Gastrocnemius medialis (tissue), 4 donors: ENCODE measurements around the gene CENPP. TPM values are rescaled to one million over a fixed set of nuclear protein-coding genes. Genes with fewer than 3 reads are reported as not detected.
A peak's percentile ranks its signal among the peaks of the same experiment; 100 is the strongest.

Experiments
- ATAC-seq, 2 donors: fragments of 150-250 bp; one replicate each; pipeline ENCODE4 v1.9.1; 2016
- DNase-seq, 2 donors: peaks; one replicate each; pipeline ENCODE4 v3.0.0-alpha.2; 2019
- H3K27ac ChIP-seq, 4 donors: fragments of 200-600 bp; sonication (generic); 1 replicate in 1 of 4; 2 replicates in 3 of 4; pipeline ENCODE4 v1.5.1; 2016 to 2018; ENCODE audit warnings: mild to moderate bottlenecking in 2 of 4, moderate library complexity in 1 of 4
- H3K27me3 ChIP-seq, 3 donors: fragments of 200-600 bp; sonication (generic) in 2 of 3; 1 replicate in 1 of 3; 2 replicates in 2 of 3; pipeline versions ENCODE4 v1.5.1 to v1.6.0; 2016 to 2019; ENCODE audit warnings: mild to moderate bottlenecking in 1 of 3, moderate library complexity in 1 of 3
- H3K36me3 ChIP-seq, 2 donors: fragments of 200-600 bp; sonication (generic) in 1 of 2; one replicate each; pipeline ENCODE4 v1.5.1; 2017 to 2018
- H3K4me1 ChIP-seq, 2 donors: fragments of 200-600 bp; sonication (generic) in 1 of 2; one replicate each; pipeline ENCODE4 v1.5.1; 2016 to 2017; ENCODE audit warnings: mild to moderate bottlenecking in 2 of 2
- H3K4me3 ChIP-seq, 4 donors: fragments of 200-600 bp; sonication (generic) in 3 of 4; 1 replicate in 1 of 4; 2 replicates in 3 of 4; pipeline ENCODE4 v1.5.1; 2016 to 2019; ENCODE audit warnings: mild to moderate bottlenecking in 2 of 4
- H3K9me3 ChIP-seq, 3 donors: fragments of 200-600 bp; sonication (generic) in 2 of 3; 1 replicate in 1 of 3; 2 replicates in 2 of 3; pipeline ENCODE4 v1.5.1; 2016 to 2019
- POLR2A ChIP-seq, 2 donors: fragments of 450-650 bp; IDR thresholded peaks; one replicate each; pipeline ENCODE4 v1.6.1; 2017; ENCODE audit warnings: antibody characterized with exemption in 2 of 2, mild to moderate bottlenecking in 2 of 2, moderate library complexity in 2 of 2
- in situ Hi-C, 4 donors: fragments of 200-750 bp; cut with MboI; loops; one replicate each; pipeline versions ENCODE4 v1.15.0 to v1.8.0; 2017; ENCODE audit warnings: low sequenced_read_pairs in 4 of 4
- intact Hi-C: fragments of 100-400 bp; cut with DNase I; formaldehyde crosslinking; loops from one replicate; pipeline ENCODE4 v1.15.1; 2023; ENCODE audit warnings: low total_unique reads
- total RNA-seq, 4 donors: library from RNA; depleted of rRNA; stranded (reverse); fragments of >200 nt; gene quantifications; one replicate each; pipeline versions ENCODE4 v1.1.0 to v1.2.3, GENCODE V29; 2016
- TF ChIP-seq, protein P1 (sequence below), 5 experiments: fragments of 450-650 bp in 3 of 5; fragments of 200-600 bp in 2 of 5; sonication (generic) in 2 of 5; IDR thresholded peaks in 4 of 5; conservative IDR thresholded peaks in 1 of 5; 1 replicate in 4 of 5; 2 replicates in 1 of 5; pipeline ENCODE4 v1.5.1; 2016 to 2019; ENCODE audit warnings: antibody characterized with exemption in 5 of 5, mild to moderate bottlenecking in 3 of 5, moderate library complexity in 3 of 5

Gene CENPP
- total RNA-seq, 4 donors from 2014 or later, result 1.8 to 11.5 (median 8.7) TPM

GRCh38 chr9:92603100-92603499 is 277.3 kb downstream of the CENPP start:
- Histone ChIP-seq H3K27me3 (no peaks in the 10 kb centered on the region), H3K4me3 (no peak overlapping the region), H3K9me3 (no peaks in the 10 kb centered on the region), H3K27ac (no peak overlapping the region), H3K36me3 (no peaks in the 10 kb centered on the region), H3K4me1 (peaks cover 7 to 10% of the 10 kb centered on the region in 2 donors)
- DNase-seq (no peak), ATAC-seq (no peak)
- in situ Hi-C loops, result loop anchor here in 1 of 4 donors (25.0 kb wide), 1 partner anchor 91 kb away; no protein-coding TSS in a partner anchor
- intact Hi-C loops, result no loop called here
- TF ChIP-seq, protein P1, sequence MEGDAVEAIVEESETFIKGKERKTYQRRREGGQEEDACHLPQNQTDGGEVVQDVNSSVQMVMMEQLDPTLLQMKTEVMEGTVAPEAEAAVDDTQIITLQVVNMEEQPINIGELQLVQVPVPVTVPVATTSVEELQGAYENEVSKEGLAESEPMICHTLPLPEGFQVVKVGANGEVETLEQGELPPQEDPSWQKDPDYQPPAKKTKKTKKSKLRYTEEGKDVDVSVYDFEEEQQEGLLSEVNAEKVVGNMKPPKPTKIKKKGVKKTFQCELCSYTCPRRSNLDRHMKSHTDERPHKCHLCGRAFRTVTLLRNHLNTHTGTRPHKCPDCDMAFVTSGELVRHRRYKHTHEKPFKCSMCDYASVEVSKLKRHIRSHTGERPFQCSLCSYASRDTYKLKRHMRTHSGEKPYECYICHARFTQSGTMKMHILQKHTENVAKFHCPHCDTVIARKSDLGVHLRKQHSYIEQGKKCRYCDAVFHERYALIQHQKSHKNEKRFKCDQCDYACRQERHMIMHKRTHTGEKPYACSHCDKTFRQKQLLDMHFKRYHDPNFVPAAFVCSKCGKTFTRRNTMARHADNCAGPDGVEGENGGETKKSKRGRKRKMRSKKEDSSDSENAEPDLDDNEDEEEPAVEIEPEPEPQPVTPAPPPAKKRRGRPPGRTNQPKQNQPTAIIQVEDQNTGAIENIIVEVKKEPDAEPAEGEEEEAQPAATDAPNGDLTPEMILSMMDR (IDR thresholded peaks at IDR 0.05 in 4 of 5, conservative IDR thresholded peaks at IDR 0.05 in 1 of 5), result no peak
- TF ChIP-seq POLR2A (IDR thresholded peaks at IDR 0.05), result no peak

GRCh38 chr9:92603990-92604389 is 278.2 kb downstream of the CENPP start:
- Histone ChIP-seq H3K9me3 (no peaks in the 10 kb centered on the region), H3K36me3 (no peaks in the 10 kb centered on the region), H3K4me3 (no peak overlapping the region), H3K27ac (no peak overlapping the region), H3K4me1 (peaks cover 8 to 16% of the 10 kb centered on the region in 2 donors), H3K27me3 (no peaks in the 10 kb centered on the region)
- in situ Hi-C loops (loop anchor here in 1 of 4 donors (25.0 kb wide), 1 partner anchor 92 kb away; no protein-coding TSS in a partner anchor), intact Hi-C loops (no loop called here)
- DNase-seq (no peak), ATAC-seq (no peak)
- TF ChIP-seq POLR2A (IDR thresholded peaks at IDR 0.05), result no peak
- TF ChIP-seq, protein P1 (IDR thresholded peaks at IDR 0.05 in 4 of 5, conservative IDR thresholded peaks at IDR 0.05 in 1 of 5), result no peak

GRCh38 chr9:92605224-92605623 is 279.5 kb downstream of the CENPP start:
- DNase-seq (no peak), ATAC-seq (no peak)
- no peaks in the 10 kb centered on the region for H3K36me3 ChIP-seq
- no peak overlapping the region for H3K27ac ChIP-seq
- peaks cover 7 to 19% of the 10 kb centered on the region in 2 donors for H3K4me1 ChIP-seq
- TF ChIP-seq POLR2A (IDR thresholded peaks at IDR 0.05), result no peak
- TF ChIP-seq, protein P1 (IDR thresholded peaks at IDR 0.05 in 4 of 5, conservative IDR thresholded peaks at IDR 0.05 in 1 of 5), result no peak
- H3K9me3 ChIP-seq, result no peaks in the 10 kb centered on the region
- in situ Hi-C loops (loop anchor here in 1 of 4 donors (25.0 kb wide), 1 partner anchor 93 kb away; no protein-coding TSS in a partner anchor), intact Hi-C loops (no loop called here)
- no peaks in the 10 kb centered on the region for H3K27me3 ChIP-seq
- H3K4me3 ChIP-seq, result no peak overlapping the region

GRCh38 chr9:92607088-92607487 is 281.3 kb downstream of the CENPP start:
- Histone ChIP-seq H3K9me3 (no peaks in the 10 kb centered on the region), H3K36me3 (peaks cover 0 to 7% of the 10 kb centered on the region in 2 donors), H3K27ac (peak overlapping the region in 1 of 4 donors; percentile 74), H3K4me1 (peaks cover 13 to 24% of the 10 kb centered on the region in 2 donors), H3K27me3 (no peaks in the 10 kb centered on the region), H3K4me3 (no peak overlapping the region)
- DNase-seq (no peak), ATAC-seq (peak in 1 of 2 donors; percentile 46)
- intact Hi-C loops (no loop called here), in situ Hi-C loops (loop anchor here in 1 of 4 donors (25.0 kb wide), 1 partner anchor 95 kb away; no protein-coding TSS in a partner anchor)
- no peak for TF ChIP-seq POLR2A (IDR thresholded peaks at IDR 0.05)
- TF ChIP-seq, protein P1 (IDR thresholded peaks at IDR 0.05 in 4 of 5, conservative IDR thresholded peaks at IDR 0.05 in 1 of 5), result no peak
